Pulmonary artery endothelial cell (primary cell): ENCODE results near the gene ATP6V0A4. TPM values are rescaled to one million over a fixed set of nuclear protein-coding genes. Genes with fewer than 3 reads are reported as not detected.

ENCODE experiments used
- DNase-seq: peaks from one replicate; pipeline ENCODE4 v3.0.0-alpha.2; 2011; ENCODE audit warnings: low read depth, low spot score
- total RNA-seq: library from RNA; depleted of rRNA; stranded (reverse); fragments of >200 nt; gene quantifications from 2 replicates; pipeline ENCODE4 v1.2.3, GENCODE V29; 2014

ATP6V0A4 gene
- total RNA-seq, 1 donor from 2014 or later = 0.86 TPM

DNA sequence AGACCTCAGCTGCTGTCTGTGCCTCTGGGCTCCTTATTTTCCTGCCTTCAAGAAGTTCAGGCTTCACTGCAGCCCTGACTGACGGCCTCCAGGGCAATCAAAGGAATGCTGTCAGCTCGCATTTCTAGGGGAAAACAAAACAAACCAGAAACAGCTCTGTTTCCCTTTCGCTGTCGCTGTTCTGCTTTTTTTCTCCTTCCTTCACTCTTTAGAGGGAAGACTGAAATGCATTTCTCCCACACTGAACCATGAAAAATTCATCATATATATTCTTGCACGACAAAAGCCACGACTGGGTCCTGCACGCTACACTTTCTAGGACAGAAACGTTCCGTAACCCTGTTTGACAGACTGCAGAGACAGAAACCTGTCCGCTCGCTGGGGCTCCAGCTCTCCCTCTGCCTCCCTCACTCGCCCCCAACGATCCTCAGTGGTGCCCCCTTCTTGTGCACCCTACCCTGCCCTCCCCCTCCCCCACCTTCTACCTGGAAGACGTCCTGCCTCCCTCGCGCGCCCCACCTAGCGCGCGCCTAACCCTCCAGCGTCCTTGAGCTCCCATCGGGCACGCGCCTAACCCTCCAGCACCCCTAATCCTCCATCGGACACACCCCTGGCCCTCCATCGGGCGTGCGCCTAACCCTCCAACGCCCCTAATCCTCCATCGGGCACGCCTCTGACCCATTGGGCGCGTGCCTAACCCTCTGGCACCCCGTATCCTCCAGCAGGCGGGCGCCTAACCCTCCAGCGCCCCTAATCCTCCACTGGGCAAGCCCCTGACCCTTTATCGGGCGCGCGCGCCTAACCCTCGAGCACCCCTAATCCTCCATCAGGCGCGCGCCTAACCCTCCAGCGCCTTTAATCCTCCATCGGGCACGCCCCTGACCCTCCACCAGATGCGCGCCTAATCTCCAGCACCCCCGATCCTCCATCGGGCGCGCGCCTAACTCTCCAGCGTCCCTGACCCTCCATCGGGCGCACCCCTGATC lies 134.0 kb downstream of the ATP6V0A4 start:
- no peak for DNase-seq

GRCh38 chr7:138662991-138663320 lies 135.0 kb downstream of the ATP6V0A4 start:
- DNase-seq = no peak

DNA sequence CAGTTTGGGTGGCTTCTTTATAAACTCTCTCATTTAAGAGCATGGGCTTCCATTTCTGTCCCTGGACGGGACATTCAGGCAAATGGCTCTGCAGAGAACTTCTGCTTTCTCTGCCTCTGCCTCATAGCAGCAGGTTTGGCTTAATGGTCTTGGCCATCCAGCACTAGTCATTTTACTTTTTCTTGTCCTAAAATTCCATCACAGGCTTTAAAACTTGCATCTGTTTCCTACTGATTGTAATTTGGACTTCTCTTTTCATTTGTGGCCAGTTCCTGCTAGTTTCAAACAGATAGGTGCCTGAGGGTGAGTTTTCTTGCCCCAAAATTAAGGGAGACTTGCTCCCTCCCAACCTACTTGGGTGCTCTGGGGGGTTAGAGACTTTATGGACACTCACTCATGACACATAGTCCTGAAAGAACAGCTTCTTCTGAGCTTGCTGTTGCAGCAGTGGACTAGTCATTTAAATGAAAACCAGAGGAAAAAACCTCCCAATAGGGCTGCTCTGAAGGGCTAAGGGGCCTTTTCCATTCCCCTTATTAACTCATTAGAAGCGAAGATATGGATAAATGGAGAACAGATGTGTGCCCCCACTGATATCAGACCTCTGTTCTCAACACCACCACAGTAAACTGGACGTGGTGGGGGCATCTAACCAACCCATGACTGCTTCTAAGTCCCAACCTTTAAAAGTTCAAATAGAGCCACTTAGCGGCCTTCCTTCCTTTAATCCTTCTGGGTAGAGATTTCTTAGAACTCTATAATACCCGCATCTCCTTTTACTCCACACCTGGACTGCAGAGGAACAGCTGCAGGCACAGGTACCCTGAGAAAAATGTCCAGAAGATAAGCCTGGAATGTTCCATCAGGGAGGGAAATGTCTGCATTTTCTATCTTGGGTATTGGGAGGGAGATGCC lies 135.7 kb downstream of the ATP6V0A4 start:
- DNase-seq = no peak

- no peak for DNase-seq
These were observed 136.8 kb downstream of the ATP6V0A4 start for GRCh38 chr7:138661069-138661635.

DNA sequence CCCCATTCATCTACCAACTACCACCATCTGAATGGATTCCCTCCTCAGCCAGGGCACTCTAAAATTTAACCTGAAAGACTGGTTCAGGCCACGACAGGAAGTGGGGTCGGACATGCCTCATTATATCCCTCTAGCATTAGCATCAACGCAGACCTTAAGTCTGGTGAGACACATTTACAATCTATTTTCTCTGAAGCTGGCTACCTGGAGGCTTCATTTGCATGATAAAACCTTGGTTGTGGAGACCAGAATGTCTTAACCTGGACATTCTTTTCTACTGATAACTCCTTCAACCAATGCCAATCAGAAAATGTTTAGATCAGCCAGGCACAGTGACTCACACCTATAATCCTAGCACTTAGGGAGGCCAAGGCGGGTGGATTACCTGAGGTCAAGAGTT lies 139.1 kb downstream of the ATP6V0A4 start:
- no peak for DNase-seq

GRCh38 chr7:138657854-138658386 lies 140.1 kb downstream of the ATP6V0A4 start:
- DNase-seq = no peak

GRCh38 chr7:138656952-138657351 lies 141.0 kb downstream of the ATP6V0A4 start:
- DNase-seq = no peak

Other genes with a start within 250 kb of the ATP6V0A4 start
- gene SVOPL, start 96.8 kb downstream of the ATP6V0A4 start, total RNA-seq = not detected in 2 replicates
- not detected in 2 replicates for gene TMEM213, start 202 bp downstream of the ATP6V0A4 start, total RNA-seq
- 1.9 and 2.9 TPM in 2 replicates for gene KIAA1549, start 183.2 kb upstream of the ATP6V0A4 start, total RNA-seq
- gene ZC3HAV1L, start 237.8 kb upstream of the ATP6V0A4 start, total RNA-seq = 13.5 and 13.6 TPM in 2 replicates